Measurements from ENCODE around the gene GBP3.
A peak's percentile ranks its signal among the peaks of the same experiment; 100 is the strongest.

The GBP3 gene

GRCh38 chr1:89001510-89001909 is 21.2 kb downstream of the GBP3 start:
- no peak overlapping the region for H3K4me3 ChIP-seq (ENCODE audit: low read depth, low read length)
- TF ChIP-seq CTCF (IDR thresholded peaks at IDR 0.05; ENCODE audit: borderline replicate concordance, insufficient read depth, low read depth, low read length): no peak

GRCh38 chr1:88998716-88999115 is 23.9 kb downstream of the GBP3 start:
- no peak for TF ChIP-seq CTCF (IDR thresholded peaks at IDR 0.05; ENCODE audit: borderline replicate concordance, insufficient read depth, low read depth, low read length)
- no peak overlapping the region for H3K4me3 ChIP-seq (ENCODE audit: low read depth, low read length)

- TF ChIP-seq CTCF (IDR thresholded peaks at IDR 0.05; ENCODE audit: borderline replicate concordance, insufficient read depth, low read depth, low read length): no peak
- no peak overlapping the region for H3K4me3 ChIP-seq (ENCODE audit: low read depth, low read length)
Observed at GRCh38 chr1:88990426-88990825, 32.2 kb downstream of the GBP3 start.

GRCh38 chr1:88985692-88986091 is 37.0 kb downstream of the GBP3 start:
- no peak overlapping the region for H3K4me3 ChIP-seq (ENCODE audit: low read depth, low read length)
- TF ChIP-seq CTCF (IDR thresholded peaks at IDR 0.05; ENCODE audit: borderline replicate concordance, insufficient read depth, low read depth, low read length): no peak

- no peak for TF ChIP-seq CTCF (IDR thresholded peaks at IDR 0.05; ENCODE audit: borderline replicate concordance, insufficient read depth, low read depth, low read length)
- H3K4me3 ChIP-seq (ENCODE audit: low read depth, low read length): no peak overlapping the region
Observed at GRCh38 chr1:88985032-88985431, 37.6 kb downstream of the GBP3 start.

GRCh38 chr1:88984569-88984968 is 38.1 kb downstream of the GBP3 start:
- H3K4me3 ChIP-seq (ENCODE audit: low read depth, low read length): no peak overlapping the region
- no peak for TF ChIP-seq CTCF (IDR thresholded peaks at IDR 0.05; ENCODE audit: borderline replicate concordance, insufficient read depth, low read depth, low read length)

- peak; percentile 46; the same call in 1 of the 2 replicates for TF ChIP-seq CTCF (IDR thresholded peaks at IDR 0.05; ENCODE audit: borderline replicate concordance, insufficient read depth, low read depth, low read length)
- peak overlapping the region; percentile 44 for H3K4me3 ChIP-seq (ENCODE audit: low read depth, low read length)
Observed at GRCh38 chr1:88983791-88984559, 38.7 kb downstream of the GBP3 start.
